ENCODE measurements around the gene CYTH2. TPM values are rescaled to one million over a fixed set of nuclear protein-coding genes. Genes with fewer than 3 reads are reported as not detected.

CYTH2 gene
- total and polyA plus RNA-seq, 9 of the 15 experiments (the other 6 are each of a cell fraction or from before 2014, with no cell fraction given) = 1.8 to 45.2 (median 23.8) TPM

DNA sequence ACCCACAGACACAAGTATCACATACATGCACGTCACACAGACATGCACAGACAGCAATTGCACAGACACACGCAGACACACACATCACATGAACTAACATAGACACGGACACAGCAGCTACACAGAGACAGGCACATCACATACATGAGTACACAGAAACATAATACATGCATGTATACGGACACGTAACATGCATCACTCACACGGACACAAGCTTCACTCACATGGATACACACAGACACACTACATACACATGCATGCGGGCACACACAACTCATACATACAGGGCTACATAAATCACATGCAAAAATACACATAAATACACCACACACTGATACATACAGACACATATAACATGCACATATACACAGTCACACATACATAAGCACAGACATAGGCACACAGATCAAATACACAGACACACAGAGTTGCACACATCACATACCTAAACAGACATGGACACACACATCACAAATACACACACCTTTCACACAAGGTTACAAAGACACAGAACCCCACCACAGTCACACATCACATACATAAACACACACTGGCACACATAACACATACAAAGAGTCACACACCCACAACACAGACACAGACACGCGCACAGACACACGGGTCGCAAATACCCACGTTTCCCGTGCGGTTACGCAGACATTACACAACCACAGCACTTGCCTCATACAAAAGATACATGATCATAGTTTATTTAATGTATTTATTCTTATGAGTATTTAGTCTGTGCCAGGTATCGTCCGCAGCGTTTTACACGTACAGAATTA, 43.5 kb downstream of the CYTH2 start (continued):
- TF ChIP-seq, protein P1, sequence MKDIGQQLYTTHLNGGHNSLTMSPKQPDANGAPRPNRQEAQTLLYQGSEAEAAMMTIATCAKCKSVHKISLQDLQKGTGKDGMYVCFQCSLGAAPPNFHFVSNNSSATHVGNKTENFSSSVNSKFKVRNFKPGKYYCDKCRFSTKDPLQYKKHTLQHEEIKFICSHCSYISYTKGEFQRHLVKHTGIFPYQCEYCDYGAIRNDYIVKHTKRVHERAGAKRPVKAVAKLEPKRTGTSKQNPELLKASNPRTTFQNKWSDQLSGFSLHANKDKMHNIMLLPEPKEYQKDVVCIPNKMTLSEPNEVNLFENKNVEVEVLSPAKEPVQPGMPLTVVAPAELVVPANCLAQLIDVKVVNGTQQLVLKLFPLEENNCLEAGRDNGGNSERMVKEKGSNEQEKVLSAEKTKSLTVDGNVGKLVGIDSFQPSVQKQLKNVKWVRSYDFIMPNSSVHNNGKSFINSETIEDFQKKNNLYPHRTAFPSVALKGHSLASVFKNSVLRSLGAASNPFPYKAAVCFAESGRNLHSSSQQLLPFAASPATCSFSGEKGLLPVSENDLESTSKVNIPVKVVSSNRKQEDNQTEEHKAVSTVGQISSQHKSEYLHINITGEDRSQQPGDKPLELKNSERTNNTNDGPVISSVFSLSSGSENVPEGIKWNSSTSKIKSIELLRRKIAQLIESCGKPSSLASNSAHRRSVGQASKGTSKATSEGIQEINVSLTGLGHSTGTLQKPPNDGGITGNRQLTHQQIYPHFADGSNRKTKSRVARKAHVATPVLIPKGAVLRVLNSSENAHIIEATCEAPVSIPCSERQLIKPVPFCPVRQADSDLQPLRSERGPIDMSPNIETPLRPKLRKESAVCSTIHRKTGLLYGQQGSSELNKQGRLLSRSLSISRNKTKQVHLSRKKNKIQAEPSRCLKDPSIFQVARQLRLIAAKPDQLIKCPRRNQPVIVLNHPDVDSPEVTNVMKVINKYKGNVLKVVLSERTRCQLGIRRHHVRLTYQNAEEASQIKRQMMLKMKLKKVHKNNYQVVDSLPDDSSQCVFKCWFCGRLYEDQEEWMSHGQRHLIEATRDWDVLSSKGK (CRISPR knock-in tag; IDR thresholded peaks at IDR 0.05) = no peak
- TF ChIP-seq TOE1 (IDR thresholded peaks at IDR 0.05; ENCODE audit: borderline replicate concordance) (0 out of 2 replicates have a peak, but pooled peaks have one; percentile 3), TOE1 (CRISPR knock-in tag; IDR thresholded peaks at IDR 0.05; ENCODE audit: borderline replicate concordance, low read depth) (no peak), ZNF785 (CRISPR knock-in tag; IDR thresholded peaks at IDR 0.05) (no peak), TFAM (CRISPR knock-in tag; conservative IDR thresholded peaks at IDR 0.05) (no peak), BMI1 (IDR thresholded peaks at IDR 0.05; ENCODE audit: low read length) (no peak), ZNF232 (CRISPR knock-in tag; IDR thresholded peaks at IDR 0.05) (no peak), CBX8 (IDR thresholded peaks at IDR 0.05; ENCODE audit: borderline replicate concordance, extremely low read depth, low read depth, low read length, poor library complexity, severe bottlenecking) (no peak), TRIM28 (IDR thresholded peaks at IDR 0.05) (no peak), SREBF1 (IDR thresholded peaks at IDR 0.05; ENCODE audit: borderline replicate concordance, low read depth, low read length) (no peak), ZNF274 (IDR thresholded peaks at IDR 0.05; ENCODE audit: borderline replicate concordance, low read depth, low read length) (no peak), GABPA (tag; conservative IDR thresholded peaks at IDR 0.05; ENCODE audit: low read depth) (no peak)
- TF ChIP-seq, protein P2, sequence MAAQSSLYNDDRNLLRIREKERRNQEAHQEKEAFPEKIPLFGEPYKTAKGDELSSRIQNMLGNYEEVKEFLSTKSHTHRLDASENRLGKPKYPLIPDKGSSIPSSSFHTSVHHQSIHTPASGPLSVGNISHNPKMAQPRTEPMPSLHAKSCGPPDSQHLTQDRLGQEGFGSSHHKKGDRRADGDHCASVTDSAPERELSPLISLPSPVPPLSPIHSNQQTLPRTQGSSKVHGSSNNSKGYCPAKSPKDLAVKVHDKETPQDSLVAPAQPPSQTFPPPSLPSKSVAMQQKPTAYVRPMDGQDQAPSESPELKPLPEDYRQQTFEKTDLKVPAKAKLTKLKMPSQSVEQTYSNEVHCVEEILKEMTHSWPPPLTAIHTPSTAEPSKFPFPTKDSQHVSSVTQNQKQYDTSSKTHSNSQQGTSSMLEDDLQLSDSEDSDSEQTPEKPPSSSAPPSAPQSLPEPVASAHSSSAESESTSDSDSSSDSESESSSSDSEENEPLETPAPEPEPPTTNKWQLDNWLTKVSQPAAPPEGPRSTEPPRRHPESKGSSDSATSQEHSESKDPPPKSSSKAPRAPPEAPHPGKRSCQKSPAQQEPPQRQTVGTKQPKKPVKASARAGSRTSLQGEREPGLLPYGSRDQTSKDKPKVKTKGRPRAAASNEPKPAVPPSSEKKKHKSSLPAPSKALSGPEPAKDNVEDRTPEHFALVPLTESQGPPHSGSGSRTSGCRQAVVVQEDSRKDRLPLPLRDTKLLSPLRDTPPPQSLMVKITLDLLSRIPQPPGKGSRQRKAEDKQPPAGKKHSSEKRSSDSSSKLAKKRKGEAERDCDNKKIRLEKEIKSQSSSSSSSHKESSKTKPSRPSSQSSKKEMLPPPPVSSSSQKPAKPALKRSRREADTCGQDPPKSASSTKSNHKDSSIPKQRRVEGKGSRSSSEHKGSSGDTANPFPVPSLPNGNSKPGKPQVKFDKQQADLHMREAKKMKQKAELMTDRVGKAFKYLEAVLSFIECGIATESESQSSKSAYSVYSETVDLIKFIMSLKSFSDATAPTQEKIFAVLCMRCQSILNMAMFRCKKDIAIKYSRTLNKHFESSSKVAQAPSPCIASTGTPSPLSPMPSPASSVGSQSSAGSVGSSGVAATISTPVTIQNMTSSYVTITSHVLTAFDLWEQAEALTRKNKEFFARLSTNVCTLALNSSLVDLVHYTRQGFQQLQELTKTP (IDR thresholded peaks at IDR 0.05; ENCODE audit: low read depth in 1 of 2, partially characterized antibody in 2 of 2) = no peak
- TF ChIP-seq, protein P3, sequence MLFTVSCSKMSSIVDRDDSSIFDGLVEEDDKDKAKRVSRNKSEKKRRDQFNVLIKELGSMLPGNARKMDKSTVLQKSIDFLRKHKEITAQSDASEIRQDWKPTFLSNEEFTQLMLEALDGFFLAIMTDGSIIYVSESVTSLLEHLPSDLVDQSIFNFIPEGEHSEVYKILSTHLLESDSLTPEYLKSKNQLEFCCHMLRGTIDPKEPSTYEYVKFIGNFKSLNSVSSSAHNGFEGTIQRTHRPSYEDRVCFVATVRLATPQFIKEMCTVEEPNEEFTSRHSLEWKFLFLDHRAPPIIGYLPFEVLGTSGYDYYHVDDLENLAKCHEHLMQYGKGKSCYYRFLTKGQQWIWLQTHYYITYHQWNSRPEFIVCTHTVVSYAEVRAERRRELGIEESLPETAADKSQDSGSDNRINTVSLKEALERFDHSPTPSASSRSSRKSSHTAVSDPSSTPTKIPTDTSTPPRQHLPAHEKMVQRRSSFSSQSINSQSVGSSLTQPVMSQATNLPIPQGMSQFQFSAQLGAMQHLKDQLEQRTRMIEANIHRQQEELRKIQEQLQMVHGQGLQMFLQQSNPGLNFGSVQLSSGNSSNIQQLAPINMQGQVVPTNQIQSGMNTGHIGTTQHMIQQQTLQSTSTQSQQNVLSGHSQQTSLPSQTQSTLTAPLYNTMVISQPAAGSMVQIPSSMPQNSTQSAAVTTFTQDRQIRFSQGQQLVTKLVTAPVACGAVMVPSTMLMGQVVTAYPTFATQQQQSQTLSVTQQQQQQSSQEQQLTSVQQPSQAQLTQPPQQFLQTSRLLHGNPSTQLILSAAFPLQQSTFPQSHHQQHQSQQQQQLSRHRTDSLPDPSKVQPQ (CRISPR knock-in tag; IDR thresholded peaks at IDR 0.05; ENCODE audit: borderline replicate concordance) = no peak
- TF ChIP-seq, protein P4, sequence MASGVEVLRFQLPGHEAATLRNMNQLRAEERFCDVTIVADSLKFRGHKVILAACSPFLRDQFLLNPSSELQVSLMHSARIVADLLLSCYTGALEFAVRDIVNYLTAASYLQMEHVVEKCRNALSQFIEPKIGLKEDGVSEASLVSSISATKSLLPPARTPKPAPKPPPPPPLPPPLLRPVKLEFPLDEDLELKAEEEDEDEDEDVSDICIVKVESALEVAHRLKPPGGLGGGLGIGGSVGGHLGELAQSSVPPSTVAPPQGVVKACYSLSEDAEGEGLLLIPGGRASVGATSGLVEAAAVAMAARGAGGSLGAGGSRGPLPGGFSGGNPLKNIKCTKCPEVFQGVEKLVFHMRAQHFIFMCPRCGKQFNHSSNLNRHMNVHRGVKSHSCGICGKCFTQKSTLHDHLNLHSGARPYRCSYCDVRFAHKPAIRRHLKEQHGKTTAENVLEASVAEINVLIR (CRISPR knock-in tag; IDR thresholded peaks at IDR 0.05) = no peak

Data from K562 (cell line).